Right lobe of liver (tissue), 4 donors: ENCODE measurements around the gene RCBTB2.

Experiments
- CTCF ChIP-seq, 4 donors: fragments of 200-600 bp in 3 of 4; fragments of 450-650 bp in 1 of 4; IDR thresholded peaks; one replicate each; pipeline versions ENCODE4 v1.5.1 to v1.8.0; 2016 to 2022; ENCODE audit warnings: antibody characterized with exemption in 4 of 4, mild to moderate bottlenecking in 2 of 4
- POLR2A ChIP-seq: fragments of 450-650 bp; IDR thresholded peaks from one replicate; pipeline ENCODE4 v1.6.1; 2017; ENCODE audit warnings: antibody characterized with exemption, mild to moderate bottlenecking
- donor health status: DM: no; HTN: no; CAD: no.
- donor health status: DM: no; HTN: no; CAD: no.
- donor health status: DM: no; HTN: yes; CAD: no.

DNA sequence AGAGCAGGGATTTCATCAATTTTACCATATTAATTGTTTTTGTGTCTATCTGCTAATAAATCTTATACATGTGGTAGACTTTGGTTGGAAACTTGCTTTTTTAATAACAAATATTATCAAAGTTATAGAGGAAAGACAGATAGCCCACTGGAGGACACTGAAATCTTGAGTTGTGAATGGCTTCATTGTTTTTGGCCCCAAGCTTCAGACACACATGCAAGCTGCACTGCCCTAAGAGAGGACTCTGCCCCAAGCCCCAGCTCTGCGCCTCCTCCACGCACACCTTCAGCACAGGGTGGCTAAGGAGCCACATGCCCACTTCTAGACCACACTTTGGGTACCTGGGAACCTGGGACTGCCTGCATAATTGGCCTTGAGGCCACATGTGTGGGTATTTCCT is 35.2 kb downstream of the RCBTB2 start:
- TF ChIP-seq CTCF (IDR thresholded peaks at IDR 0.05) (no peak), POLR2A (no peak)
